Retinal pigment epithelial cell (primary cell): ENCODE results near the gene VPS26C.

ENCODE experiments used
- DNase-seq: peaks from one replicate; pipeline ENCODE4 v3.0.0-alpha.2; 2010; ENCODE audit warnings: low read depth
- H3K4me3 ChIP-seq: 2 replicates; pipeline ENCODE4 v1.5.1; 2011; ENCODE audit warnings: mild to moderate bottlenecking, low read length, control low read depth, moderate library complexity
- TF ChIP-seq, protein P1 (sequence below): conservative IDR thresholded peaks from 2 replicates; pipeline ENCODE4 v1.5.1; 2011; ENCODE audit warnings: low read depth, low read length, control low read depth, inconsistent platforms

The VPS26C gene

GRCh38 chr21:37220981-37221664 lies 46.0 kb downstream of the VPS26C start:
- H3K4me3 ChIP-seq = peak overlapping the region; percentile 67
- TF ChIP-seq, protein P1, sequence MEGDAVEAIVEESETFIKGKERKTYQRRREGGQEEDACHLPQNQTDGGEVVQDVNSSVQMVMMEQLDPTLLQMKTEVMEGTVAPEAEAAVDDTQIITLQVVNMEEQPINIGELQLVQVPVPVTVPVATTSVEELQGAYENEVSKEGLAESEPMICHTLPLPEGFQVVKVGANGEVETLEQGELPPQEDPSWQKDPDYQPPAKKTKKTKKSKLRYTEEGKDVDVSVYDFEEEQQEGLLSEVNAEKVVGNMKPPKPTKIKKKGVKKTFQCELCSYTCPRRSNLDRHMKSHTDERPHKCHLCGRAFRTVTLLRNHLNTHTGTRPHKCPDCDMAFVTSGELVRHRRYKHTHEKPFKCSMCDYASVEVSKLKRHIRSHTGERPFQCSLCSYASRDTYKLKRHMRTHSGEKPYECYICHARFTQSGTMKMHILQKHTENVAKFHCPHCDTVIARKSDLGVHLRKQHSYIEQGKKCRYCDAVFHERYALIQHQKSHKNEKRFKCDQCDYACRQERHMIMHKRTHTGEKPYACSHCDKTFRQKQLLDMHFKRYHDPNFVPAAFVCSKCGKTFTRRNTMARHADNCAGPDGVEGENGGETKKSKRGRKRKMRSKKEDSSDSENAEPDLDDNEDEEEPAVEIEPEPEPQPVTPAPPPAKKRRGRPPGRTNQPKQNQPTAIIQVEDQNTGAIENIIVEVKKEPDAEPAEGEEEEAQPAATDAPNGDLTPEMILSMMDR = peak; percentile 52
- peak; percentile 66 for DNase-seq

DNA sequence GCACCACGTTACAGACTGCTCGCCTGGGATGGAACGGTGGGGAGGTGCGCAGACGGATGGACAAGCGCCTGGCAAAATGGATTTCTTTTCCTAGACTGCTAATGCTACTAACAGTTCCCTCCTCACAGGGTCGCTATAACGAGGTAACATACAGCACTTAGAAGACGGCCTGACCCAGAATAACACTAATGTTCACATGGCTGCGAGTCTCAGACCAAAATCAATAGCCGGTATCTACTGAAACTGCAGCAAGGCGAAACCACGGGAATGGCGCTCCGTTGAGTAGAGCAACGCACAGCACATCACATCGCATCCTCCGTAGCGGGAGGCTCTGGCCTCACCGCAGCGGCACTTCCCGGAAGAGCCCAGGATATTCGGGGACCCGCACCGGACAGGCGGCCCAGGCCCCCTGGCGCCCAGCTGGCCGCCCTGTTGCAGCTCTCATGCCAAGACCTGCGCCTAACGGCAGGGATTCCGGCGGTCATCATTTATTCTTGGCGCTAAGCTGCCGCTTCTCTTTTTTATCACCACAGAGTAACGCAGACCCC lies 46.6 kb downstream of the VPS26C start:
- no peak for DNase-seq
- TF ChIP-seq, protein P1 = no peak
- H3K4me3 ChIP-seq = peak overlapping the region; percentile 67

DNA sequence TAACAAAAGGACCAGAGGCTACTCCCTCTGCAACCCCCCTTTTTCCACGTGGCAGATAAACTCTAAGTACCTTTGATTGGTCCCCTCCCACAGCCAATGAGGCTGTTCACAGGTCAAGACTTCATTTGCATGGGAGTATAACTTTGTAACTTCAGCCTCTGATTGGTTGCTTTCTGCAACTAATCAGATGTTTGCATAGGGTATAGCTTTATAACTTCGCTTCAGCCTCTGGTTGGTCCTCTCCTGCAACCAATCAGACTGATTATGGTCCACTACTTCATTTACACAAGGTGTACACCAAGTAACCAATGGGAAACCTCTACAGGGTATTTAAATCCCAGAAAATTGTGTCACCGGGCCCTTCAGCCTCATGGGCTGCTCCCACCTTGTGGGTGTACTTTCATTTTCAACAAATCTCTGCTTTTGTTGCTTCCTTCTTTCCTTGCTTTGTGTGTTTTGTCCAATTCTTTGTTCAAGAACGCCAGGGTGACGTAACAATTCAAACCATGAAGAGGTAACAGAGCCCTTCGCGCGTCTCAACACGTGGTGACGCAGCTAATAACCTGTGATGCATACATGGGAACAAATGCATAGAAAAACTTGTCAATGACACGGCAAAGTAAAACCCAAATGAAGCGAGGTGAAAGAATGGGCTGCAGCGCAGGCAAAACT lies 47.2 kb downstream of the VPS26C start:
- DNase-seq = no peak
- TF ChIP-seq, protein P1 = no peak
- peak overlapping the region; percentile 67 for H3K4me3 ChIP-seq

GRCh38 chr21:37214952-37215351 lies 52.2 kb downstream of the VPS26C start:
- TF ChIP-seq, protein P1 = no peak
- no peak for DNase-seq
- no peak overlapping the region for H3K4me3 ChIP-seq

DNA sequence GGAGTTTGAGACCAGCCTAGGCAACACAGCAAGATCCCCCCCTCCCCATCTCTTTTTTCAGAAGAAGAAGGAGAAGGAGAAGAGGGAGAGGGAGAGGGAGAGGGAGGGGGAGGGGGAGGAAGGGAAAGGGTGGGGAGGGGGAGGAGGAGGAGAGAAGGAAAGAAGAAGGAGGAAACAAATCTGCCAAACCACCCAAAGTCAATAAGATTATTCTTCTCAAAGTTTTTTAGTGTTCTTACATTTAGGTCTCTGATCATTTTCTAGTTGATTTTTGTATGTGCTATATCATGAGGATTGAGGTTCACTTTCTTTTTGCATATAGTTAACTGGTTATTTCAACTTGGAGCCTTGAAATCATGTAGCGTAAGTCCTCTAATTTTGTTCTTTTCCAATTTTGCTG lies 56.3 kb downstream of the VPS26C start:
- DNase-seq = no peak
- H3K4me3 ChIP-seq = no peak overlapping the region
- TF ChIP-seq, protein P1 = no peak

GRCh38 chr21:37210130-37210529 lies 57.0 kb downstream of the VPS26C start:
- TF ChIP-seq, protein P1 = no peak
- H3K4me3 ChIP-seq = no peak overlapping the region
- no peak for DNase-seq

- H3K4me3 ChIP-seq = no peak overlapping the region
- DNase-seq = no peak
- TF ChIP-seq, protein P1 = no peak
Observed at GRCh38 chr21:37208741-37209225, 58.4 kb downstream of the VPS26C start.
